ENCODE measurements around the gene SREBF2. TPM values are rescaled to one million over a fixed set of nuclear protein-coding genes. Genes with fewer than 3 reads are reported as not detected.

Gene SREBF2
- total RNA-seq, 1 experiment from 2014 or later = 129 TPM

GRCh38 chr22:41908411-41909309 is 75.8 kb downstream of the SREBF2 start:
- H3K36me3 ChIP-seq (ENCODE audit: control insufficient read depth in 1 of 2, insufficient read depth in 2 of 2, low read length in 2 of 2) = peaks cover 5 to 7% of the 10 kb centered on the region in 2 experiments; a peak in 2 of 4 replicates
- no peaks in the 10 kb centered on the region for H3K9me3 ChIP-seq (ENCODE audit: control insufficient read depth in 1 of 2, insufficient read depth in 1 of 2, low read depth in 1 of 2, low read length in 2 of 2)
- H3K4me3 ChIP-seq (replicated peaks in 1 of 2; ENCODE audit: low read depth in 1 of 2, low read length in 2 of 2) = no peak overlapping the region
- peaks cover 0 to 15% of the 10 kb centered on the region in 2 experiments; a peak in 2 of 4 replicates for H3K4me1 ChIP-seq (ENCODE audit: control insufficient read depth in 1 of 2, insufficient read depth in 2 of 2, low read length in 2 of 2)
- no peak overlapping the region for H2AFZ ChIP-seq (ENCODE audit: low read depth, low read length, poor library complexity, severe bottlenecking)
- H3K4me2 ChIP-seq (ENCODE audit: low read length) = no peak overlapping the region
- H3K27ac ChIP-seq (ENCODE audit: low read depth, low read length) = no peak overlapping the region
- POLR2A ChIA-PET = no interaction called here
- no peak for ATAC-seq
- no peaks in the 10 kb centered on the region for H3K27me3 ChIP-seq (ENCODE audit: insufficient read depth, low read length)
- no peak for DNase-seq (ENCODE audit: low read depth, low spot score)
- no peaks in the 10 kb centered on the region for H3K79me2 ChIP-seq (ENCODE audit: insufficient read depth, low read length)
- CTCF ChIA-PET = no interaction called here
- no peaks in the 10 kb centered on the region for H3K9me2 ChIP-seq (ENCODE audit: insufficient read depth)
- intact Hi-C loops (cut with micrococcal nuclease) = no loop called here
- RAD21 ChIA-PET (ENCODE audit: low non-redundant PET in 1 of 2, low total read pairs in 2 of 2, uncharacterized antibody in 2 of 2, unreplicated experiment in 2 of 2) = no interaction called here
- BruUV-seq (replicated peaks) = no TSS peak
- H4K20me1 ChIP-seq (ENCODE audit: insufficient read depth) = no peaks in the 10 kb centered on the region
- no peak for TF ChIP-seq SRF (IDR thresholded peaks at IDR 0.05; ENCODE audit: low read depth)
- TF ChIP-seq EZH2 (IDR thresholded peaks at IDR 0.05) = no peak
- TF ChIP-seq POLR2AphosphoS5 (IDR thresholded peaks at IDR 0.05; ENCODE audit: low read depth, low read length) = no peak
- TF ChIP-seq, protein P1, sequence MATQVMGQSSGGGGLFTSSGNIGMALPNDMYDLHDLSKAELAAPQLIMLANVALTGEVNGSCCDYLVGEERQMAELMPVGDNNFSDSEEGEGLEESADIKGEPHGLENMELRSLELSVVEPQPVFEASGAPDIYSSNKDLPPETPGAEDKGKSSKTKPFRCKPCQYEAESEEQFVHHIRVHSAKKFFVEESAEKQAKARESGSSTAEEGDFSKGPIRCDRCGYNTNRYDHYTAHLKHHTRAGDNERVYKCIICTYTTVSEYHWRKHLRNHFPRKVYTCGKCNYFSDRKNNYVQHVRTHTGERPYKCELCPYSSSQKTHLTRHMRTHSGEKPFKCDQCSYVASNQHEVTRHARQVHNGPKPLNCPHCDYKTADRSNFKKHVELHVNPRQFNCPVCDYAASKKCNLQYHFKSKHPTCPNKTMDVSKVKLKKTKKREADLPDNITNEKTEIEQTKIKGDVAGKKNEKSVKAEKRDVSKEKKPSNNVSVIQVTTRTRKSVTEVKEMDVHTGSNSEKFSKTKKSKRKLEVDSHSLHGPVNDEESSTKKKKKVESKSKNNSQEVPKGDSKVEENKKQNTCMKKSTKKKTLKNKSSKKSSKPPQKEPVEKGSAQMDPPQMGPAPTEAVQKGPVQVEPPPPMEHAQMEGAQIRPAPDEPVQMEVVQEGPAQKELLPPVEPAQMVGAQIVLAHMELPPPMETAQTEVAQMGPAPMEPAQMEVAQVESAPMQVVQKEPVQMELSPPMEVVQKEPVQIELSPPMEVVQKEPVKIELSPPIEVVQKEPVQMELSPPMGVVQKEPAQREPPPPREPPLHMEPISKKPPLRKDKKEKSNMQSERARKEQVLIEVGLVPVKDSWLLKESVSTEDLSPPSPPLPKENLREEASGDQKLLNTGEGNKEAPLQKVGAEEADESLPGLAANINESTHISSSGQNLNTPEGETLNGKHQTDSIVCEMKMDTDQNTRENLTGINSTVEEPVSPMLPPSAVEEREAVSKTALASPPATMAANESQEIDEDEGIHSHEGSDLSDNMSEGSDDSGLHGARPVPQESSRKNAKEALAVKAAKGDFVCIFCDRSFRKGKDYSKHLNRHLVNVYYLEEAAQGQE (IDR thresholded peaks at IDR 0.05; ENCODE audit: low read depth) = no peak
- TF ChIP-seq, protein P2, sequence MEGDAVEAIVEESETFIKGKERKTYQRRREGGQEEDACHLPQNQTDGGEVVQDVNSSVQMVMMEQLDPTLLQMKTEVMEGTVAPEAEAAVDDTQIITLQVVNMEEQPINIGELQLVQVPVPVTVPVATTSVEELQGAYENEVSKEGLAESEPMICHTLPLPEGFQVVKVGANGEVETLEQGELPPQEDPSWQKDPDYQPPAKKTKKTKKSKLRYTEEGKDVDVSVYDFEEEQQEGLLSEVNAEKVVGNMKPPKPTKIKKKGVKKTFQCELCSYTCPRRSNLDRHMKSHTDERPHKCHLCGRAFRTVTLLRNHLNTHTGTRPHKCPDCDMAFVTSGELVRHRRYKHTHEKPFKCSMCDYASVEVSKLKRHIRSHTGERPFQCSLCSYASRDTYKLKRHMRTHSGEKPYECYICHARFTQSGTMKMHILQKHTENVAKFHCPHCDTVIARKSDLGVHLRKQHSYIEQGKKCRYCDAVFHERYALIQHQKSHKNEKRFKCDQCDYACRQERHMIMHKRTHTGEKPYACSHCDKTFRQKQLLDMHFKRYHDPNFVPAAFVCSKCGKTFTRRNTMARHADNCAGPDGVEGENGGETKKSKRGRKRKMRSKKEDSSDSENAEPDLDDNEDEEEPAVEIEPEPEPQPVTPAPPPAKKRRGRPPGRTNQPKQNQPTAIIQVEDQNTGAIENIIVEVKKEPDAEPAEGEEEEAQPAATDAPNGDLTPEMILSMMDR (IDR thresholded peaks at IDR 0.05 in 2 of 3, conservative IDR thresholded peaks at IDR 0.05 in 1 of 3; ENCODE audit: borderline replicate concordance in 1 of 3, insufficient read depth in 1 of 3, low read depth in 2 of 3, low read length in 2 of 3) = no peak
- H3K9ac ChIP-seq (ENCODE audit: low read length) = no peak overlapping the region
